ENCODE data around the gene BACH2. TPM values are rescaled to one million over a fixed set of nuclear protein-coding genes. Genes with fewer than 3 reads are reported as not detected.
"Not testable (repeated sequence)": the region's sequence is repeated elsewhere in the genome, so short reads cannot be mapped to it uniquely, and the experiment has no call there.

BACH2 gene
- total RNA-seq, 1 experiment from 2014 or later = 3.3 TPM

DNA sequence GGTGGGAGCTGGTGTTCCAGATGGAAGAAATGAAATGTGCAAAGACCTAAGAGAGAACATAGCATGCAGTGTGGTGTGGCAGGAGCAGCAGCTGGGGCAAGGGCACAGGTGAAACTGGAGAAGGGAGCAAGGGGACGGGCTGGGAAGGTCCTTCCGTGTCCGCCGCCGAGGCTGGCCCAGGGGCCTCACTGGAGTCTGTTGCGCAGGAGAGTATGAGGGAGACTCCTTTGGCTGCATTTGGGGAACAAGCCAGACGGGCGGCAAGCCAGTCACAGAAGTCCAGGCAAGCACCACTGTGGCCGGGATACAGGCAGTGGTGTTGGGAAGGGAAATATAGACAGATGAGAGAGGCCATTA is 324.6 kb downstream of the BACH2 start:
- intact Hi-C loops (cut with micrococcal nuclease) = loop anchor here (5.0 kb wide), 1 partner anchor 205 kb away; no protein-coding TSS in a partner anchor
- no TSS peak for BruUV-seq (replicated peaks)
- ATAC-seq (no peak), DNase-seq (ENCODE audit: low read depth, low spot score) (no peak)
- no peaks in the 10 kb centered on the region for H4K20me1 ChIP-seq (ENCODE audit: insufficient read depth)
- no peak for TF ChIP-seq CEBPB (IDR thresholded peaks at IDR 0.05; ENCODE audit: low read depth)
- no peak for TF ChIP-seq SP1 (IDR thresholded peaks at IDR 0.05; ENCODE audit: low read depth)
- TF ChIP-seq EZH2phosphoT487 (IDR thresholded peaks at IDR 0.05; ENCODE audit: borderline replicate concordance) = no peak
- TF ChIP-seq, protein P1, sequence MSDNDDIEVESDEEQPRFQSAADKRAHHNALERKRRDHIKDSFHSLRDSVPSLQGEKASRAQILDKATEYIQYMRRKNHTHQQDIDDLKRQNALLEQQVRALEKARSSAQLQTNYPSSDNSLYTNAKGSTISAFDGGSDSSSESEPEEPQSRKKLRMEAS (IDR thresholded peaks at IDR 0.05) = no peak
- no peak for TF ChIP-seq CBX3 (IDR thresholded peaks at IDR 0.05; ENCODE audit: low read depth)
- TF ChIP-seq ZFX (IDR thresholded peaks at IDR 0.05) = no peak
- no peak for TF ChIP-seq EZH2 (IDR thresholded peaks at IDR 0.05)
- no peak for TF ChIP-seq SRF (IDR thresholded peaks at IDR 0.05; ENCODE audit: low read depth)
- TF ChIP-seq, protein P2, sequence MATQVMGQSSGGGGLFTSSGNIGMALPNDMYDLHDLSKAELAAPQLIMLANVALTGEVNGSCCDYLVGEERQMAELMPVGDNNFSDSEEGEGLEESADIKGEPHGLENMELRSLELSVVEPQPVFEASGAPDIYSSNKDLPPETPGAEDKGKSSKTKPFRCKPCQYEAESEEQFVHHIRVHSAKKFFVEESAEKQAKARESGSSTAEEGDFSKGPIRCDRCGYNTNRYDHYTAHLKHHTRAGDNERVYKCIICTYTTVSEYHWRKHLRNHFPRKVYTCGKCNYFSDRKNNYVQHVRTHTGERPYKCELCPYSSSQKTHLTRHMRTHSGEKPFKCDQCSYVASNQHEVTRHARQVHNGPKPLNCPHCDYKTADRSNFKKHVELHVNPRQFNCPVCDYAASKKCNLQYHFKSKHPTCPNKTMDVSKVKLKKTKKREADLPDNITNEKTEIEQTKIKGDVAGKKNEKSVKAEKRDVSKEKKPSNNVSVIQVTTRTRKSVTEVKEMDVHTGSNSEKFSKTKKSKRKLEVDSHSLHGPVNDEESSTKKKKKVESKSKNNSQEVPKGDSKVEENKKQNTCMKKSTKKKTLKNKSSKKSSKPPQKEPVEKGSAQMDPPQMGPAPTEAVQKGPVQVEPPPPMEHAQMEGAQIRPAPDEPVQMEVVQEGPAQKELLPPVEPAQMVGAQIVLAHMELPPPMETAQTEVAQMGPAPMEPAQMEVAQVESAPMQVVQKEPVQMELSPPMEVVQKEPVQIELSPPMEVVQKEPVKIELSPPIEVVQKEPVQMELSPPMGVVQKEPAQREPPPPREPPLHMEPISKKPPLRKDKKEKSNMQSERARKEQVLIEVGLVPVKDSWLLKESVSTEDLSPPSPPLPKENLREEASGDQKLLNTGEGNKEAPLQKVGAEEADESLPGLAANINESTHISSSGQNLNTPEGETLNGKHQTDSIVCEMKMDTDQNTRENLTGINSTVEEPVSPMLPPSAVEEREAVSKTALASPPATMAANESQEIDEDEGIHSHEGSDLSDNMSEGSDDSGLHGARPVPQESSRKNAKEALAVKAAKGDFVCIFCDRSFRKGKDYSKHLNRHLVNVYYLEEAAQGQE (IDR thresholded peaks at IDR 0.05; ENCODE audit: low read depth) = no peak
- no peak for TF ChIP-seq SIN3A (IDR thresholded peaks at IDR 0.05; ENCODE audit: low read depth)
- no peak for TF ChIP-seq POLR2AphosphoS5 (IDR thresholded peaks at IDR 0.05; ENCODE audit: low read depth, low read length)
- TF ChIP-seq ELF1 (IDR thresholded peaks at IDR 0.05; ENCODE audit: borderline replicate concordance, low read depth) = no peak
- TF ChIP-seq POLR2A (IDR thresholded peaks at IDR 0.05; ENCODE audit: borderline replicate concordance, extremely low read depth, insufficient read depth, insufficient read length) = no peak
- TF ChIP-seq ATF3 (IDR thresholded peaks at IDR 0.05) = no peak
- no peak for TF ChIP-seq ZNF274 (IDR thresholded peaks at IDR 0.05; ENCODE audit: low read depth, low read length)
- TF ChIP-seq, protein P3, sequence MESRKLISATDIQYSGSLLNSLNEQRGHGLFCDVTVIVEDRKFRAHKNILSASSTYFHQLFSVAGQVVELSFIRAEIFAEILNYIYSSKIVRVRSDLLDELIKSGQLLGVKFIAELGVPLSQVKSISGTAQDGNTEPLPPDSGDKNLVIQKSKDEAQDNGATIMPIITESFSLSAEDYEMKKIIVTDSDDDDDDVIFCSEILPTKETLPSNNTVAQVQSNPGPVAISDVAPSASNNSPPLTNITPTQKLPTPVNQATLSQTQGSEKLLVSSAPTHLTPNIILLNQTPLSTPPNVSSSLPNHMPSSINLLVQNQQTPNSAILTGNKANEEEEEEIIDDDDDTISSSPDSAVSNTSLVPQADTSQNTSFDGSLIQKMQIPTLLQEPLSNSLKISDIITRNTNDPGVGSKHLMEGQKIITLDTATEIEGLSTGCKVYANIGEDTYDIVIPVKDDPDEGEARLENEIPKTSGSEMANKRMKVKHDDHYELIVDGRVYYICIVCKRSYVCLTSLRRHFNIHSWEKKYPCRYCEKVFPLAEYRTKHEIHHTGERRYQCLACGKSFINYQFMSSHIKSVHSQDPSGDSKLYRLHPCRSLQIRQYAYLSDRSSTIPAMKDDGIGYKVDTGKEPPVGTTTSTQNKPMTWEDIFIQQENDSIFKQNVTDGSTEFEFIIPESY (IDR thresholded peaks at IDR 0.05; ENCODE audit: extremely low read depth, insufficient replicate concordance, low read length) = no peak
- TF ChIP-seq FOSL1 (IDR thresholded peaks at IDR 0.05; ENCODE audit: low read depth) = no peak
- H3K27ac ChIP-seq (ENCODE audit: low read depth, low read length) = no peak overlapping the region
- no peaks in the 10 kb centered on the region for H3K4me1 ChIP-seq (ENCODE audit: control insufficient read depth in 1 of 2, insufficient read depth in 2 of 2, low read length in 2 of 2)
- H3K27me3 ChIP-seq (ENCODE audit: insufficient read depth, low read length) = no peaks in the 10 kb centered on the region
- H3K4me2 ChIP-seq (ENCODE audit: low read length) = no peak overlapping the region
- H3K9me2 ChIP-seq (ENCODE audit: insufficient read depth) = no peaks in the 10 kb centered on the region
- no peak overlapping the region for H3K9ac ChIP-seq (ENCODE audit: low read length)
- H3K9me3 ChIP-seq (ENCODE audit: control insufficient read depth in 1 of 2, insufficient read depth in 1 of 2, low read depth in 1 of 2, low read length in 2 of 2) = no peaks in the 10 kb centered on the region
- H3K79me2 ChIP-seq (ENCODE audit: insufficient read depth, low read length) = no peaks in the 10 kb centered on the region
- H3K4me3 ChIP-seq (replicated peaks in 1 of 2; ENCODE audit: low read depth in 1 of 2, low read length in 2 of 2) = no peak overlapping the region
- ChIA-PET RAD21 (ENCODE audit: low non-redundant PET in 1 of 2, low total read pairs in 2 of 2, uncharacterized antibody in 2 of 2, unreplicated experiment in 2 of 2) (no interaction called here), POLR2A (no interaction called here), CTCF (no interaction called here)
- no peaks in the 10 kb centered on the region for H3K36me3 ChIP-seq (ENCODE audit: control insufficient read depth in 1 of 2, insufficient read depth in 2 of 2, low read length in 2 of 2)
- H2AFZ ChIP-seq (ENCODE audit: low read depth, low read length, poor library complexity, severe bottlenecking) = no peak overlapping the region

- H3K36me3 ChIP-seq (ENCODE audit: control insufficient read depth in 1 of 2, insufficient read depth in 2 of 2, low read length in 2 of 2); H3K4me2 ChIP-seq (ENCODE audit: low read length); H3K27me3 ChIP-seq (ENCODE audit: insufficient read depth, low read length); H4K20me1 ChIP-seq (ENCODE audit: insufficient read depth); H3K9me2 ChIP-seq (ENCODE audit: insufficient read depth); BruUV-seq (replicated peaks); H3K4me3 ChIP-seq (replicated peaks in 1 of 2; ENCODE audit: low read depth in 1 of 2, low read length in 2 of 2); RAD21 ChIA-PET (ENCODE audit: low non-redundant PET in 1 of 2, low total read pairs in 2 of 2, uncharacterized antibody in 2 of 2, unreplicated experiment in 2 of 2); DNase-seq (ENCODE audit: low read depth, low spot score); POLR2A ChIA-PET; H3K79me2 ChIP-seq (ENCODE audit: insufficient read depth, low read length); ATAC-seq; H3K9me3 ChIP-seq (ENCODE audit: control insufficient read depth in 1 of 2, insufficient read depth in 1 of 2, low read depth in 1 of 2, low read length in 2 of 2); H3K9ac ChIP-seq (ENCODE audit: low read length); H2AFZ ChIP-seq (ENCODE audit: low read depth, low read length, poor library complexity, severe bottlenecking); H3K4me1 ChIP-seq (ENCODE audit: control insufficient read depth in 1 of 2, insufficient read depth in 2 of 2, low read length in 2 of 2); H3K27ac ChIP-seq (ENCODE audit: low read depth, low read length): not testable (repeated sequence)
- intact Hi-C loops (cut with micrococcal nuclease) = loop anchor here (2.0 to 5.0 kb wide), 2 partner anchors 206 to 463 kb away; no protein-coding TSS in a partner anchor
- CTCF ChIA-PET = interaction anchor here (0.7 to 1.3 kb wide), 2 partner anchors 314 to 506 kb away, joined by 3 read pairs; no protein-coding TSS in a partner anchor
Measured at GRCh38 chr6:89971338-89972024, 325.2 kb downstream of the BACH2 start.

All from HCT116 (cell line).